HG03342 (cell line): ENCODE data around the gene ADGRG3.

ENCODE experiments used
- ATAC-seq: cut with Tn5 transposase; IDR thresholded peaks from one replicate; pipeline ENCODE4 v1.9.1; 2021; ENCODE audit warnings: mild to moderate bottlenecking, moderate library complexity; ENCODE audit not compliant: unreplicated experiment

Gene ADGRG3

GRCh38 chr16:57630931-57631845, 36.9 kb upstream of the ADGRG3 start:
- no peak for ATAC-seq

GRCh38 chr16:57632568-57632967, 35.5 kb upstream of the ADGRG3 start:
- ATAC-seq, result no peak

- no peak for ATAC-seq
Measured at GRCh38 chr16:57633383-57634064, 34.6 kb upstream of the ADGRG3 start.

GRCh38 chr16:57634171-57634570, 33.9 kb upstream of the ADGRG3 start:
- ATAC-seq, result no peak

GRCh38 chr16:57635266-57636097, 32.6 kb upstream of the ADGRG3 start:
- no peak for ATAC-seq

GRCh38 chr16:57636184-57636583, 31.9 kb upstream of the ADGRG3 start:
- no peak for ATAC-seq

- no peak for ATAC-seq
Measured at GRCh38 chr16:57637020-57637419, 31.1 kb upstream of the ADGRG3 start.

- ATAC-seq, result no peak
Measured at GRCh38 chr16:57637424-57637823, 30.7 kb upstream of the ADGRG3 start.

- no peak for ATAC-seq
Measured at GRCh38 chr16:57637965-57638364, 30.1 kb upstream of the ADGRG3 start.

GRCh38 chr16:57638381-57638780, 29.7 kb upstream of the ADGRG3 start:
- no peak for ATAC-seq

GRCh38 chr16:57639172-57639887, 28.8 kb upstream of the ADGRG3 start:
- no peak for ATAC-seq

- ATAC-seq, result no peak
Measured at GRCh38 chr16:57640185-57640584, 27.9 kb upstream of the ADGRG3 start.

GRCh38 chr16:57640612-57641011, 27.5 kb upstream of the ADGRG3 start:
- ATAC-seq, result no peak

GRCh38 chr16:57642160-57643135, 25.7 kb upstream of the ADGRG3 start:
- no peak for ATAC-seq

GRCh38 chr16:57643147-57643874, 24.8 kb upstream of the ADGRG3 start:
- no peak for ATAC-seq

GRCh38 chr16:57643910-57644309, 24.2 kb upstream of the ADGRG3 start:
- ATAC-seq, result no peak

- ATAC-seq, result no peak
Measured at GRCh38 chr16:57644383-57645014, 23.6 kb upstream of the ADGRG3 start.

- no peak for ATAC-seq
Measured at GRCh38 chr16:57645169-57645568, 22.9 kb upstream of the ADGRG3 start.
